Vagina (tissue), 2 donors: Measurements from ENCODE around the gene UNC79. TPM values are rescaled to one million over a fixed set of nuclear protein-coding genes. Genes with fewer than 3 reads are reported as not detected.

Source experiments
- DNase-seq, 2 donors: peaks; one replicate each; pipeline ENCODE4 v3.0.0-alpha.2; 2017; ENCODE audit errors: extremely low spot score in 2 of 2
- H3K27ac ChIP-seq: fragments of 200-600 bp; sonication (generic); one replicate; pipeline ENCODE4 v1.5.1; 2019
- H3K27me3 ChIP-seq: fragments of 200-600 bp; sonication (generic); one replicate; pipeline ENCODE4 v1.5.1; 2019
- H3K36me3 ChIP-seq, 2 donors: fragments of 200-600 bp; sonication (generic); one replicate each; pipeline ENCODE4 v1.5.1; 2017 to 2019
- H3K4me1 ChIP-seq: fragments of 200-600 bp; sonication (generic); one replicate; pipeline ENCODE4 v1.5.1; 2019
- H3K4me3 ChIP-seq, 2 donors: fragments of 200-600 bp; sonication (generic); 1 replicate in 1 of 2; 2 replicates in 1 of 2; pipeline ENCODE4 v1.5.1; 2016 to 2019
- H3K9me3 ChIP-seq: fragments of 200-600 bp; sonication (generic); one replicate; pipeline ENCODE4 v1.5.1; 2019
- POLR2A ChIP-seq, 2 donors: fragments of 450-650 bp; IDR thresholded peaks; one replicate each; pipeline ENCODE4 v1.6.1; 2017; ENCODE audit warnings: antibody characterized with exemption in 2 of 2, mild to moderate bottlenecking in 2 of 2, moderate library complexity in 2 of 2
- POLR2AphosphoS5 ChIP-seq, 2 donors: sonication (generic); formaldehyde crosslinking; IDR thresholded peaks; one replicate each; pipeline ENCODE4 v1.9.0; 2017; ENCODE audit warnings: antibody characterized with exemption in 2 of 2, mild to moderate bottlenecking in 2 of 2, low read depth in 1 of 2; ENCODE audit not compliant: insufficient read depth in 1 of 2
- intact Hi-C: fragments of 100-400 bp; cut with DNase I; formaldehyde crosslinking; loops from one replicate; pipeline ENCODE4 v1.15.1; 2023
- total RNA-seq: library from RNA; depleted of rRNA; stranded (reverse); fragments of >200 nt; gene quantifications from one replicate; pipeline ENCODE4 v1.2.3, GENCODE V29; 2016
- TF ChIP-seq, protein P1 (sequence below), 3 experiments: fragments of 450-650 bp in 2 of 3; fragments of 200-600 bp in 1 of 3; sonication (generic) in 1 of 3; IDR thresholded peaks; one replicate each; pipeline ENCODE4 v1.5.1; 2017 to 2019; ENCODE audit warnings: antibody characterized with exemption in 3 of 3, mild to moderate bottlenecking in 2 of 3, moderate library complexity in 2 of 3

Gene UNC79
- total RNA-seq, 1 donor from 2014 or later, result 0.49 TPM

DNA sequence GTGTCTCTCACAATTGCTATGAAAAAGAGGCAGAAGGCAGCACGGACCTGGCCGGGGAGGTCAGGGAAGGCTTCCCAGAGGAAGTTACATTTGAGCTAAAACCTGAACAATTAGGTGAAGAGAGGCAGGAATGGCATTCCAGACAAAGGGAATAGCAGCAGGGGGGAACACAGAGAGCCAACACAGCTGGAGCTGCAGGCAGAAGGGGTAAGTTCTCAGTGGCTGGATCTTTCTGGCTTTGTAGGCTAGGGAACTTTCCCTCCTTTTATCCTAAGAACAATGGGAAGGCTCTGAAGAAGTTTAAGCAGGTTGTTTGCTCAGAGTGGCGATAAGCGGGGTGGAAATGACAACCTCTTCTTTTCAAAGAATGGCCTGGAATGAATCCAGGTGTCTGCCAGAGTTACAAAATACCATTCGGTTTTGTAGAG lies 257.5 kb downstream of the UNC79 start:
- TF ChIP-seq POLR2AphosphoS5 (IDR thresholded peaks at IDR 0.05; ENCODE audit: insufficient read depth in 1 of 2, low read depth in 1 of 2) (no peak), POLR2A (IDR thresholded peaks at IDR 0.05) (no peak)
- TF ChIP-seq, protein P1, sequence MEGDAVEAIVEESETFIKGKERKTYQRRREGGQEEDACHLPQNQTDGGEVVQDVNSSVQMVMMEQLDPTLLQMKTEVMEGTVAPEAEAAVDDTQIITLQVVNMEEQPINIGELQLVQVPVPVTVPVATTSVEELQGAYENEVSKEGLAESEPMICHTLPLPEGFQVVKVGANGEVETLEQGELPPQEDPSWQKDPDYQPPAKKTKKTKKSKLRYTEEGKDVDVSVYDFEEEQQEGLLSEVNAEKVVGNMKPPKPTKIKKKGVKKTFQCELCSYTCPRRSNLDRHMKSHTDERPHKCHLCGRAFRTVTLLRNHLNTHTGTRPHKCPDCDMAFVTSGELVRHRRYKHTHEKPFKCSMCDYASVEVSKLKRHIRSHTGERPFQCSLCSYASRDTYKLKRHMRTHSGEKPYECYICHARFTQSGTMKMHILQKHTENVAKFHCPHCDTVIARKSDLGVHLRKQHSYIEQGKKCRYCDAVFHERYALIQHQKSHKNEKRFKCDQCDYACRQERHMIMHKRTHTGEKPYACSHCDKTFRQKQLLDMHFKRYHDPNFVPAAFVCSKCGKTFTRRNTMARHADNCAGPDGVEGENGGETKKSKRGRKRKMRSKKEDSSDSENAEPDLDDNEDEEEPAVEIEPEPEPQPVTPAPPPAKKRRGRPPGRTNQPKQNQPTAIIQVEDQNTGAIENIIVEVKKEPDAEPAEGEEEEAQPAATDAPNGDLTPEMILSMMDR (IDR thresholded peaks at IDR 0.05), result no peak
- no peaks in the 10 kb centered on the region for H3K4me1 ChIP-seq
- no peaks in the 10 kb centered on the region for H3K9me3 ChIP-seq
- intact Hi-C loops, result no loop called here
- no peak for DNase-seq
- no peak overlapping the region for H3K4me3 ChIP-seq
- no peaks in the 10 kb centered on the region for H3K36me3 ChIP-seq
- no peaks in the 10 kb centered on the region for H3K27me3 ChIP-seq
- no peak overlapping the region for H3K27ac ChIP-seq

DNA sequence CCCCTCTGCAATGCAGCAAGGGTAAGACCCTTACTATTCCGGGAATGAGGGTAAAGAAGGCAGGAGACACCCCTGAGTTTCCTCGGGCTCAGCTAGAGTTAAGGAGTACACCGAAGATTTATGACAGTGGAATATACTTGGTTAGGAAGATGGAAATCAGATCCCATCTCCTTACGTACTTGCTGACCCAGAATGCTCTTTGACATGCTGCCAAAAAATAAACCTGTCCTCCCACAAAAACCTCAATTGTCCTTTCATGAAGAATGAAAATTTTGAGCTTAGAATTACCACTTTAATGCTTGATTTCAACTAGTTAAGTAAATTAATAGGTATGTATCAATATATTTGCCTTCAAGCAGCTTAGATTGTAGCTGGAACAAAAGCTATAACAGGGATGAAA lies 258.1 kb downstream of the UNC79 start:
- H3K36me3 ChIP-seq, result no peaks in the 10 kb centered on the region
- intact Hi-C loops, result no loop called here
- H3K4me1 ChIP-seq, result no peaks in the 10 kb centered on the region
- DNase-seq, result no peak
- no peak overlapping the region for H3K4me3 ChIP-seq
- TF ChIP-seq POLR2AphosphoS5 (IDR thresholded peaks at IDR 0.05; ENCODE audit: insufficient read depth in 1 of 2, low read depth in 1 of 2), result no peak
- TF ChIP-seq, protein P1 (IDR thresholded peaks at IDR 0.05), result no peak
- no peak for TF ChIP-seq POLR2A (IDR thresholded peaks at IDR 0.05)
- H3K27ac ChIP-seq, result no peak overlapping the region
- no peaks in the 10 kb centered on the region for H3K27me3 ChIP-seq
- H3K9me3 ChIP-seq, result no peaks in the 10 kb centered on the region

DNA sequence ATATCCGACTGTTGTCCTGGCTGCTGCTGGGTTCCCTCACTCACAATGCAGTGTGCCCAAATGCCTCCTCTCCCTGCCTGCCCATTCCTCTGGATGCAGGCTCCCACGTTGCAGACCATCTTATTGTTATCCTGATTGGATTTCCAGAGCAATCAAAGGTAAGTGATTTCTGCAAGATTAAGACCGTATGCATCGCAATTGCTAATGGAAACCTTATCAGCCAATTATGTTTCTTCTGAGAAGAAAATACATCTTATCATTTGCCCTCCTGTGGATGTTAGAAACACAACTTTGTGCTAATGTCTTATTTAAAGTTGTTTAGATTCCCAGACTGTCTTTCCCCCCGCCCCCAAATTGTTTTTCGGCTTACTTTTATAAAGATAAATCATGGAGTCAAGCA lies 259.4 kb downstream of the UNC79 start:
- intact Hi-C loops, result no loop called here
- no peak overlapping the region for H3K27ac ChIP-seq
- H3K27me3 ChIP-seq, result no peaks in the 10 kb centered on the region
- H3K4me1 ChIP-seq, result no peaks in the 10 kb centered on the region
- no peaks in the 10 kb centered on the region for H3K36me3 ChIP-seq
- H3K4me3 ChIP-seq, result no peak overlapping the region
- no peak for DNase-seq
- TF ChIP-seq, protein P1 (IDR thresholded peaks at IDR 0.05), result no peak
- TF ChIP-seq POLR2AphosphoS5 (IDR thresholded peaks at IDR 0.05; ENCODE audit: insufficient read depth in 1 of 2, low read depth in 1 of 2), result no peak
- no peak for TF ChIP-seq POLR2A (IDR thresholded peaks at IDR 0.05)
- no peaks in the 10 kb centered on the region for H3K9me3 ChIP-seq

DNA sequence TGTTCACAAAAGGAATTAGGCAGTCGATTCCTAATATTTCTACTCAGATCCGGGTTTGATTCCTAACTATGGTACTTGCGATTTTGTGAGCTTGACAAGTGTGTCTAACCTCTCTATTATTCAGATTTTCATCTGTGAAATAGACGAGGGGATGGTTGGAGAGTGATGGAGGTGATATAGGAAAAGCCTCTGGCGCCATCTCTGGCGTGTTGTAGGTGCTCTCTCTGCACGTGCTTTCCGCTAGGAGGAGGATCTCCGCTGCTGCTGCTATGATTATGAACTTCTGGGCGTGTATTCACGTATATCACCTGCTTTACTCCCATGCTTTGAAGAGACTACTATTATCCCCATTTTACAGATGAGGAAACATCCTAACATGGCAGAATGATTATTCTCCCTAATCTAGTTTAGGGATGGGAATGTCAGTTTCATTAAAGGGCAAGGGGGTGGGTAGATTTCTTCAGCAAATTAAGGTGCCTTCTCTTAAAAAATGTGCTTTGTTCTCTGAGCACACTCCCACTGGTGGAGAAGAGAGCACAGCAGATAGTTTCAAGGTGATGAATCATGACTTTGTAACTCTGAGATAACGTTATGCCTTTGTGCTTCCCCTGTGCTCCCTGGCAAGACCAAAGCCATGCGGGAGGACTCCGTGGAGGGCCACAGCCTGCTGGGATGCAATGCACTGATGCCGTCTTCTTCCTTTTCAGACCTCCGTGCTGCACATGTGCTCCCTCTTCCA lies 260.5 kb downstream of the UNC79 start:
- no peak overlapping the region for H3K27ac ChIP-seq
- intact Hi-C loops, result no loop called here
- DNase-seq, result no peak
- TF ChIP-seq POLR2AphosphoS5 (IDR thresholded peaks at IDR 0.05; ENCODE audit: insufficient read depth in 1 of 2, low read depth in 1 of 2), result no peak
- no peaks in the 10 kb centered on the region for H3K27me3 ChIP-seq
- no peak overlapping the region for H3K4me3 ChIP-seq
- H3K9me3 ChIP-seq, result no peaks in the 10 kb centered on the region
- no peaks in the 10 kb centered on the region for H3K4me1 ChIP-seq
- no peaks in the 10 kb centered on the region for H3K36me3 ChIP-seq

DNA sequence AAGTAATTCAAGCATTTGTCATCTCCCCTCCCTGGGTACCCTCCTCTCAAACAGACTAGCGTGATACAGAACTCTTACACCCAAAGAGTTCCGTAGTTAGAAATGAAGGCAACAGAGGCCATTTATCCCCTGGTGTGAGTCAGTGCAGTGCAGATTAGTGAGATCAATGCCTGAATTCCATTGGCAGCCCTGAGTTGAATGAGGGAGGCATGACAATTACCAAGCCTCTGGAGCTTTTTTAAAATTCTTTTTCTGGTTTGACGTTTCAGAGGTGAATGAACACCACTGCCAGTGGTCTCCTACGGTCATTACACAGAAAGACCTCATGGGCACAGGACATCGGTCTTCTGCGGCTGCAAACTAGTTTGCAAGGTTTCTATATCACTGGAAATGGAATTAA lies 263.2 kb downstream of the UNC79 start:
- Histone ChIP-seq H3K27me3 (no peaks in the 10 kb centered on the region), H3K27ac (no peak overlapping the region), H3K4me3 (no peak overlapping the region), H3K36me3 (no peaks in the 10 kb centered on the region), H3K9me3 (no peaks in the 10 kb centered on the region), H3K4me1 (no peaks in the 10 kb centered on the region)
- no peak for DNase-seq
- TF ChIP-seq, protein P1 (IDR thresholded peaks at IDR 0.05), result no peak
- TF ChIP-seq POLR2A (IDR thresholded peaks at IDR 0.05) (no peak), POLR2AphosphoS5 (IDR thresholded peaks at IDR 0.05; ENCODE audit: insufficient read depth in 1 of 2, low read depth in 1 of 2) (no peak)
- intact Hi-C loops, result no loop called here
